HG03139 (cell line): Measurements from ENCODE around the gene IFT43.
A peak's percentile ranks its signal among the peaks of the same experiment; 100 is the strongest.
"Not testable (repeated sequence)": the region's sequence is repeated elsewhere in the genome, so short reads cannot be mapped to it uniquely, and the experiment has no call there.

ENCODE experiments used
- ATAC-seq: cut with Tn5 transposase; IDR thresholded peaks from one replicate; pipeline ENCODE4 v1.9.1; 2021; ENCODE audit not compliant: unreplicated experiment

Gene IFT43

DNA sequence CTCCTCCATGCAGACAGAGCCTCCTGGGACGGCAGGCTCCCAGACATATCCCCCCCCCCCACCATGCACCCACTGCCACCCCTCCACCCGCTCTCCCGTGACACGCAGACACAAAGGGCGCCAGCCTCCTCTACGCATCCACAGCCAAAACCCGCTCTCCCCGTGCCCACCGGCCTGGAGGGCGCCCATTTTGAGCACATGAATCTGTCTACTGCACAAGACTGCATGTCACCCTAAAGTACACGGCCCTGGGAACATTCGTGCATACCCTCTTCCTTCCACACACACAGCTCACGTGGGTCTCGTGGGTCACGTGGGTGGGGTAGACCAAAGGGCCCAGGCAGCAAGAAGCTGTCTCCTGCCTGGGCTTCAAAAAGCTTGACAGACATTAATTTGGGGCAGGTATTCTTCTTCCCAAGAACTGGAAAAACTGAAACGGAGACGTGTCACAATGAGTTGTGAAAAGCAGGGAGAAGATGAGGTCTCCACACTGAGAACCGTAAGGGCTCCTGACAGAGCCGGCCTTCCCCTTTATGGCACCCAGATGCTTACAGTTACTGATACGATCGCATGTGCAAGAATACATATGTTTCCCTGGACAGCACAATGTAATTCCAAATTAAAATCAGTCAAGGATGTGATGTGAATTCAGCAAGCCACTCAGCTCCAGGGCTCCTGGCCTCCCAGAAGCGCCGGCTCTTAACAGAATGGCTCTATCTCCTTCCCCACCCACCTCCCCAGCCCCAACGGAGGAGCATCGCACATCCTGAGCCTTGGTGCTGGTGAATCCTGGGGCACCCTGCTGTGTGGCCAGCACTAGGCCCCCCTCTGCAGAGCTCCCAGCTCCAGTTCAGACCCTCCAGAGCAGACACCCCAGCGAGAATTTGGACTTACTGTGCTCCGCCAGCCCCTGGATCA is 5.7 kb upstream of the IFT43 start:
- no peak for ATAC-seq

DNA sequence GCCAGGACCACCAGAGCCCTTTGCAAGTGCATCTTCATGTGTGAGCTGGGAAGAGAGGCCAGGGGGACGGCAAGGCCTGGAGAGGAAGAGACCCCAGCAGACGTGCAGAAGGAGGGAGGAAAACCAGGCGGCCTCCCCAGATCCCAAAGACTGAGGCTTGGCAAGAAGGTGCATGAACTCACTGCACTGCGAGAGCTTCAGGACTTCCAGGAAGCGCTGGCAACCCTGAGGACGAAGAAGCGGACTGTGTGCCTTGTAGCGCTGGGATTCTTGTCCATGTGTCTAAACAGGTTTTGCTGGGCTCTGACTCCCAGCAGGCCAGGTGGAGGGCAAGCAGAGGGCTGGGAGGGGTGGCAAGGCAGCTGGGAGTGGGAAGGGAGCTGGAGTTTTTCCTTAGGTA is 4.7 kb upstream of the IFT43 start:
- ATAC-seq: no peak

DNA sequence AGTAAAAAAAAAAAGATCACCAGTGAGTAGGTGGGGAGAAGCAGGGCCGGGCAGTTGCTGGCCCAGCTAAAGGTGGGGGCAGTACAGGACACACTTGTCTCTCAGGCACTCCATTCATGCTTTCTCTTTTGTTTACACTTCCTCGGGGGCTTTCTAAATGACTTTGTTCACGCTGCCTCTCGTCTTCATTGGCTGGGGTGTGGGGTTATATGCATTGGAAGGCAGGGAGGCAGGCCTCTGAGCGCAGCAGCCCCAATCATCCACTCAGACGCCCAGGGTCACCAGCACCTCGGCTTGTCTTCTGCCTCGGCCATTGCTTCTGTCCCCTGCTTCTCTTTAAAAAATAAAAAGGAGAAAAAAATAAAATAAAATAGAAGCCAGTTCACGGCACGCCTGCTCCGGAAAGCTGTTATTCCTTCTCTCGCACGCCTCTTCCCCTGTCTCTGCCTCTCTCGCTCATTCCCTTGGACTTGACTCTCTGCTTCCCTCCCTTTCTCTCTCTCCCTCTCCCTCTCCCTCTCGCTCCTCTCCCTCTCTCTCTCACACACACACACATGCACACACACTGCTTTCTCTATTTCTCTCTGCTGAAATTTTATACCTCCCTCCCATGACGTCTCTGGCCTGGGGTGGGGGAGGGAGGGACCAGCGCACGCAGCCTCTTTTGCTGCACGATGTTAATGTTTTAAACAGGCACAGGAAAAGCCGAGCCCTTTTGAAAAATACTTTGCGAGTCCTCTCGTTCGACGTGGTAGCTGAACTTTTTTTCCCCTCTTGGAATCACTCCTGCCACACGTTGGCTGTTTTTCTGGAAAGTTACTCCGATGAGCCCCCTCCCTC is 3.9 kb upstream of the IFT43 start, which contains the start of gene TGFB3:
Gene TGFB3, minus strand, starts transcription at position 570 of the 840 bp plus-strand sequence. CDS start 1,102 bp downstream, outside the sequence.
- ATAC-seq: no peak

DNA sequence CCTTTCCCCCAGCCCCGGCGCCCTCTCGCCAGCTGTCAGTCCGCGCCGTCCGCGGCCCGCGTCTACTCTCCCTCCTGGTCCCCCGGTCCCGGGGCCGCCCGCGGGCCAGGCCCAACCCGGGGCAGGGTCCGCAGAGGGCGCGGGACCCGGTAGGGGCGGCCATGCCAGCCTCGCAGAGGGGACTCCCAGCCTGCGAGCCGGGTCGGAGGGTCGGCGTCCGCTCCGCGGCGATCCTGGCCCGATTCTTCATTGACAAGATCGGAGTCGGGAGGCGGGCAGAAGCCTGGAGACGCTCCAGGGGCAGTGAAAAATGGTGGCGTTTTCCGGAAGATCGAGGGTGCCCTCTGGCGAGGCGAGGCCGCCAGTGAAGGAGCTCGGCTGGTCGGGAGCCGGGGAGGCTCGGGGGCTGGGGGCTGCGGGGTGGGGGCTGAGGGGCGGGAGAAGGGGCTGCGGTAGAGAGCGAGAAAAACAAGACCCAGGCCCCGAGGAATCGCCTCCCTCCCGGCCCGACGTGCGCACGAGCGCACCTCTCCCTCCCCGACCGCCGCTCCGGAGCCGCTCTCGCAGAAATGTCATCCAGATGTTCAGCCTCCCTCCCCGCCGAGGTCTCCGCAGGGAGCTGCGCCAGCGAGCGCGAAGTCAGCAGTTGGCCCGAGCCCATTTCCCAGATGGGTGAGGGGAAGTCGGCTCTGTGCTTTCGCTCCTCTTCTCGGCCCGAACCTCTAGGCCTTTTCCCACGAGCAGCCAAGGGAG is 3.1 kb upstream of the IFT43 start:
- ATAC-seq: peak; percentile 45

DNA sequence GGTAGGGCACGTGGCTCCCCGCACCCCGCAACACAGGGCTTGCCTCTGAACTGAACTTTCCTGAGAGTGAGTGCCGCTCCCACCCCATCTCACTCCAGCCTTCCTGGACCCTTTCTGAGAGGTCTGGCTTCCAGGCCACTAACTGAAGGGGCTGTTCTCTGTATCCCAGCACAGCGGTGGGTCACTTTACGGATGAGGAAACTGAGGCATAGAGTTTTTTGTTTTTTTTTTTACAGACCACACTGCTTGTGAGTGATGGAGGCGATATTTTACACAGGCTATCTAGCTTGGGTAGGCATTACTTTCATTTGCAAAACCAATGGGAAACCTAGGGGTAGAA is 2.6 kb upstream of the IFT43 start:
- ATAC-seq: no peak

DNA sequence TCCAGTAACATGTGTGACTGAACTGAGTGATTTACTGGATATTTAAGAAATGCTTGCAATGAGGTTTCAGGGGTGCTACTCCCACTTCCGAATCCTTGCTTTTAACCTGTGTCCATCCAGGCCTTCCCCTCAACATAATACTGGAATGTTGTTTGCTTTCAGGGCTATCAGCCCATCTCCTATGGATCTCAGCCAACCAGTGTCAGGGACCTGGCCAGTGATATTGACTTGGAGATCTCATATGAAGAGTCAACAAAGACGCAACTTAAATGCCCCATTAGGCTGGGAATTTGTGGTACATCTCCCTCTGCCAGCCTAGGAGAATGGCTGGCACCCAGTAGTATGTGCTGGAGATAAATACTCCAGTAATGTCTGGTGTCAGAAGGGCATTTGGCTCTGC is 889 bp upstream of the IFT43 start:
- ATAC-seq: no peak

DNA sequence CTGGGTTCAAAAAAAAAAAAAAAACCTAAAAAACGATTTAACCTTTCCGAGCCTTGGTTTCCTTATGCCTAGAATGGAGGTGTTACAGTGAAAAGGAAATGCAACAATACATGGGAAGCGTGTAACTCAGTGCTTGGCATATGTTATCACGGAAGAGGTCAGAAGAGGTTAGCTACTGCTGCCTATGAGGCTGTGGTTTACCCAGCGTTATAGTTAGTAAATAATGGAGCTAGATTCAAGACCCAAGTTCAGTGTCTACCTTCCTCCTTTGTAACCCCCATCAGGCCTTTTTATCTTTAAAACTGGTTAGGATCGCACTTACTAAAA is 839 bp downstream of the IFT43 start:
- no peak for ATAC-seq

DNA sequence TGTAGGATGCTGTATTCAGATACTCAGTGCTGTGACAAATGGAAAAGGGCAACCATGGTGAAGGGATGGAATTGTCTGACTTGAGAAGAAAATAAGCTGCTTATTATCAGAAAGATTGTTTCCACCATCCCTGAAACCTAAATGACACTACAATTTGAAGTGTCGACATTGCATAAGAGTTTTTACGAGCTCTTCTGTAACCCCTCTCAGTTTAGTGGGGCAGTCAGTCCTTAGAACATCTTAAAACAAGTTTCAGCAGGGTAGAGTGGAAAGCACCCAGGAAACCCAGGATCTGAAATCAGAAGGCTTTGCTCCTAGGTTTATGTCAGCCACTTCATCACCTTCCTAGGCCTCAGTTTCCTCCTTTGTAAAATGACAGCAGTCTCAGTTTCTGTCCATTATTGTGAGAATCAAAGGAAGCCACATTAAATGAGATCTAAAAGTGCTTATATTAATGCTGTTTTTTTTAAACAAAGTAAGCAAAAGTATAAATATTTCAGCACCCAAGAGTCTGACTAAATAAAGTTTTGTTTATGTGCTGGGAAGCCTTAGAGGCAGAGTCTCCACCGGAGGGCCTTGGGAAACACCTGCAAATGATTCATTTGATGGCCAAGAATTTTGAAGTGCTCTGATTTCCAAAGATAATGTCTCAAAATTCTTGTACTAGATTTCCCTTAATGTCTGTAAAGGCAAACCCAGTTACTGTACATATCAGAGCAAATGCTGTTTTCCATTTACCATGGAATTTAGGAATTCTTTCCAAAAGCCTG is 1.8 kb downstream of the IFT43 start:
- no peak for ATAC-seq

DNA sequence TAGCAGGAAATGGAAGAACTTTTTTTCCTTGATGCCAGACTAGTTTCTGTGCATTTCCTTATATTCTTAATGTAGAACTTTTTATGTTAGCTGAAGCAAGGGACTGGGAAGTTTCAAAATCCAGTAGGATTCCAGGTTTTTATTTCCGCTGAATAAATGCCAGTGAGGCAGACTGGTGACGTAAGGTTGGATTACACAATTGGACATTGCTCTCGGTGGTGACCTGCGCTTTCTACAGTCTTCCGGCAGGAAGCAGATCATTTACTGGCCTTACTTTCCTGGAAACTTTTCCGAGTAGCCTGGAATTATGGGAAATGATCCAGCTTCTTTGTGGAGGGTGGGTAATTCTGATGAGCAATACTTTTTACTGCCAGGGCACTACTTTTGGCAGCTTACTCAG is 3.6 kb downstream of the IFT43 start:
- ATAC-seq: no peak

DNA sequence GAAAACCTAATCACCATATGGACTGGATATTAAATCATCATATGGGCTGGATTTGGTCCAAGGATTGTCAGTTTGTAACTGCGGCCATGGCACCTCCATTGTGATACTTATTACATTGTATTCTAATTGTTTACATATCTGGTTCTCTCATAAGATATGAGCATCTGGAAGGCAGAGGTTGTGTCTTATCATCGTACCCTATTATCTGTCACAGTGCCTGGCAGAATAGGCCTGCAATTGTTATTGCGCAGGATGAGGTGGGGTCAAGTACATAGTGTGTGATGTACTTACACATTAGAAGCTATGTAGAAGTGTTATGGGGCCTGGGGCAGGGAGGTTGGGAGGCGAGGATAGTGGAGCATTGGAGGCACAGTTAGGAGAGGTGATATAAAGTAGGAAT is 4.7 kb downstream of the IFT43 start:
- no peak for ATAC-seq

DNA sequence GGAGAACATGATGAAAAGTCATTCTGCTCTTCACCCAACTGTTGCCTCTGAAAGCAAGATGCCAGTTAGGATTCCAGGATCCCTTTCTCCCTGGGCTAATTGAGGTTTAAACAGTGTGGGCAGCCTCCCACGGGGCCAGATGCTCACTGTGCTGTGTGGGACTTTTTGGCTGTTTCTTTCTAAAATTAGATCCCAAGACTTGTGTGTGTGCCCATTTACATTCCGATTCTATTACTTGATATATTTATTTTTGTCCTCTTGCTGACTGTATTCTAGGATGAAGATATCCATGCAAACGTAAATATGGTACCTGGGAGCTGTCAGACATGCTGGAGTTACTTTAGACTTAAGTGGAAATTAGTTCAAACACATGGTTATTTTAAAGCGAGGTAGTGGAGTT is 6.2 kb downstream of the IFT43 start:
- no peak for ATAC-seq

GRCh38 chr14:75993567-75994041 is 8.0 kb downstream of the IFT43 start:
- no peak for ATAC-seq

DNA sequence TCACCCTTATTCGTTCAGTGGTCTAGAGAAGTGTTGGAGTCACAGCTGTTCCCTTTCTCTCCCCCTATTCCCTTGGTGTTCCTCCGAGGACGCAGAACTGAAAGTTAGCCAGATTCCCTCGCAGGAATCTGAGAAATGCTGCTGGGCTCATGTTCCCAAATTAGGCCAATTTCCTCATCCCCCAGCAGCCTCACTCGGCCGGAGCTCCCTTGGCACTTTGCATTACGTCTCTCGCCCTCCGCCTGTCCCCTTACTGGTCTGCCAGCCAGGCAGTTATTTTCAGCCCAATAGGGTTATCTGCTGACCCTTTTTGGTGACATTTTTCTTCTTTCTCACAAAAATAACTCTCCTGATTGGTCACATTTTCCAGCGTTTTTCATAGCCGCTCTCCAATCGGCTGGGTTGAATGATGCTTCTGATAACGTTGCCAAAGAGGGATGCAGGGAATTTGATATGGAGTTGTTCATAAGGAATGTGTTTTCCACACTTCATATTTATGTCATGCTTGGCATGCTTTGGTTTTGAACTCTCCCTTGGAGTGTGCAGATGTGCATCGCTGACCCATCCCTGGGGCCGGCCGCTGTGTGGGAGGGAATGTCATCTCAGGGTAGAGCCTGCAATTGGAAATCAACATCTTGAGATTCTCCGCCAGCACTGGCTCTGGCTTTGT is 9.9 kb downstream of the IFT43 start:
- ATAC-seq: no peak

- no peak for ATAC-seq
Measured at GRCh38 chr14:75996488-75996887, 10.9 kb downstream of the IFT43 start.

- no peak for ATAC-seq
Measured at GRCh38 chr14:75999511-76000190, 14.1 kb downstream of the IFT43 start.

DNA sequence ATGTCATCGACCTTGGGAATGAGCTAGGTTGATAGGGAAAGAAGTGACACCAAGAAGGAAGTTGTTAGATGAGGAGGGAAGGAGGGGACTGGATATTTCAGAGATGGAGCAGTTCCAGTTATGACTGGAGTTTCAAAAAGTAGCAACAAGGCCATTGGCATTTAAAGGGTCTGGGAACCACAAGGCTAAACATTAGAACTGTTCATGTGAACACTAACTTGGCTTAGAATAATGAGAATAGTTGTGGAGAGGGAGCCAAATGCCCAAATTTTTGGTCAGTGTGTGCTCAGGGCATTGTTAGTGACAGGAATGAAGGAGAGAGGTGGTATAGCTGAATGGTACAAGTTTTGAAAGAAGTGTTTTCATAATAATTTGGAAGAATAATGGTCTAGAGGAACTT is 16.8 kb downstream of the IFT43 start:
- ATAC-seq: no peak

GRCh38 chr14:76006253-76006652 is 20.7 kb downstream of the IFT43 start:
- ATAC-seq: no peak

DNA sequence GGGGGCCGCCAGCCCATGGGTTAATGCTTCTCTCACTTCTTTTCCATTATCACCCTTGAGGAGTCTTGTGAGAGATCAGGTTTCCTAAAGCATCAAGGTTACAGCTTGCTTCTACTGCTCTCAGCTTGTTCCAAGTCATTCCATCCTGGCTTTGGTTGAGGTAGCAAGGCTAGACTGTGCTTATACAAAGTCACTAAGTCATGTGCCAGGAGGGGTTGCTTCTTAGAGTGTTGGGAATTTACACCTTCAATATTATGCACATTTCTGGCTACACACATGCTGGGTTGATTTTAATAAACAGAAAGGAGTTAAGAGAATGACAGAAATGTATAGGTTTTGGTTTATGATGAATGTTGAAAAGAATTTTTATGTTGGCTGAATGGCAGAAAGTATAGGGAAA is 21.8 kb downstream of the IFT43 start:
- ATAC-seq: no peak

DNA sequence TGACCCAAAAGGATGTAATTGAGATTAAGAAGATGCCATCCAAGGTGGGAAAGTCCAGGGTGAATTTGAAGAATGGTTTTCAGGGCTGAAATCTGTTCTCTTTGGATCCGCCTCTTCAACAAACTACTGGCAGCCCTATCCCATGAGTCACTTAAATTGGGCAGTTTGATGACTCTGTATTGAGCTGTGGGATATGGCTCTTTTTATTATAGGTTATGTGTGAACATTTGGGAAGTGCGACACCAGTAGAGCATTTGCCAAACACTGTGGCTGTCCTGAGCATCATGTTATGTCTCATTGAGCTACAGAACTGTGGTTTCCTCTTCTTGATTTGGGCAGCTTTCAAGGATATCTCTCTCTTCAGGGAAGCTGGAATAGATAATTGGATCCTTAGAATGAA is 22.3 kb downstream of the IFT43 start:
- ATAC-seq: no peak

DNA sequence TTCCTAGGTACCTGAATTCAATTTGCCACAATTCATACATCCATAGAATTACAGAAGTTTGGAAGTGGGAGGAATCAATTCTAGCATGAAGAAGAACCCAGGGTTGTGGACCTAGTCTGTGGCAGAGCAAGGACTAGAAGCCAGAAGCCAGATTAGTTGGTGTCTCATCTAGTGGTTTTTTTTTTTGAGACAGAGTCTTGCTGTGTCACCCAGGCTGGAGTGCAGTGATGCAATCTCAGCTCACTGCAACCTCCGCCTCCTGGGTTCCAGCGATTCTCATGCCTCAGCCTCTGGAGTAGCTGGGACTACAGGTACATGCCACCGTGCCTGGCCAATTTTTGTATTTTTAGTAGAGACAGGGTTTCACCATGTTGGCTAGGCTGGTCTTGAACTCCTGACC is 24.1 kb downstream of the IFT43 start:
- not testable (repeated sequence) for ATAC-seq
